GM12878 (cell line): ENCODE measurements around the gene MACF1. TPM values are rescaled to one million over a fixed set of nuclear protein-coding genes. Genes with fewer than 3 reads are reported as not detected.

Experiments
- BCL11A ChIP-seq: IDR thresholded peaks from 2 replicates; pipeline ENCODE4 v1.6.1; 2011; ENCODE audit warnings: low read depth, low read length
- BMI1 ChIP-seq: fragments of 450-650 bp; IDR thresholded peaks from 2 replicates; pipeline ENCODE4 v1.6.1; 2016; ENCODE audit warnings: mild to moderate bottlenecking, moderate library complexity, borderline replicate concordance
- BRCA1 ChIP-seq: IDR thresholded peaks from 2 replicates; pipeline ENCODE4 v1.6.1; 2011; ENCODE audit warnings: low read depth, low read length, improper control_type of control experiment
- DPF2 ChIP-seq: fragments of 450-650 bp; IDR thresholded peaks from 2 replicates; pipeline ENCODE4 v1.6.1; 2017; ENCODE audit warnings: mild to moderate bottlenecking
- EP300 ChIP-seq, 2 experiments: fragments of 150-350 bp in 1 of 2; IDR thresholded peaks; 2 replicates each; pipeline ENCODE4 v1.6.1; 2011 to 2012; ENCODE audit warnings: low read depth in 2 of 2, low read length in 2 of 2, borderline replicate concordance in 1 of 2, improper control_type of control experiment in 1 of 2, inconsistent platforms in 1 of 2; ENCODE audit not compliant: control insufficient read depth in 1 of 2
- ETV6 ChIP-seq, 2 experiments: fragments of 450-650 bp in 1 of 2; IDR thresholded peaks in 1 of 2; conservative IDR thresholded peaks in 1 of 2; 2 replicates each; pipeline ENCODE4 v1.6.1; 2014; ENCODE audit warnings: antibody characterized with exemption in 1 of 2, borderline replicate concordance in 1 of 2, low read depth in 1 of 2, mild to moderate bottlenecking in 1 of 2, moderate library complexity in 1 of 2
- HDAC6 ChIP-seq: fragments of 200-600 bp; sonication (generic); IDR thresholded peaks from one replicate; pipeline ENCODE4 v1.8.0; 2017; ENCODE audit warnings: antibody characterized with exemption; ENCODE audit not compliant: unreplicated experiment
- IRF4 ChIP-seq: IDR thresholded peaks from 2 replicates; pipeline ENCODE4 v1.6.1; 2011; ENCODE audit warnings: low read depth, low read length
- JUNB ChIP-seq: IDR thresholded peaks from 2 replicates; pipeline ENCODE4 v1.6.1; 2016; ENCODE audit warnings: antibody characterized with exemption, mild to moderate bottlenecking
- MTA2 ChIP-seq: fragments of 450-650 bp; IDR thresholded peaks from 2 replicates; pipeline ENCODE4 v1.6.1; 2016; ENCODE audit warnings: low read depth, mild to moderate bottlenecking, moderate library complexity
- NFIC ChIP-seq: IDR thresholded peaks from 2 replicates; pipeline ENCODE4 v1.6.1; 2012; ENCODE audit warnings: low read depth, mild to moderate bottlenecking, inconsistent platforms, low read length, moderate library complexity
- NR2F1 ChIP-seq: fragments of 450-650 bp; conservative IDR thresholded peaks from 2 replicates; pipeline ENCODE4 v1.6.1; 2017; ENCODE audit warnings: mild to moderate bottlenecking
- POLR2AphosphoS2 ChIP-seq: IDR thresholded peaks from 2 replicates; pipeline ENCODE4 v1.6.1; 2011; ENCODE audit warnings: low read depth, mild to moderate bottlenecking, low read length, improper control_type of control experiment, moderate library complexity
- RCOR1 ChIP-seq: conservative IDR thresholded peaks from 2 replicates; pipeline ENCODE4 v1.6.1; 2012; ENCODE audit warnings: low read depth, low read length, improper control_type of control experiment
- RELA ChIP-seq: fragments of 450-650 bp; IDR thresholded peaks from 2 replicates; pipeline ENCODE4 v1.8.0; 2014; ENCODE audit warnings: borderline replicate concordance; ENCODE audit not compliant: partially characterized antibody
- RELB ChIP-seq: fragments of 450-650 bp; IDR thresholded peaks from 2 replicates; pipeline ENCODE4 v1.6.1; 2017; ENCODE audit warnings: low read depth, mild to moderate bottlenecking, moderate library complexity
- SKIL ChIP-seq: fragments of 450-650 bp; IDR thresholded peaks from 2 replicates; pipeline ENCODE4 v1.6.1; 2017; ENCODE audit warnings: mild to moderate bottlenecking, low read depth, inconsistent platforms; ENCODE audit not compliant: poor library complexity, severe bottlenecking
- SMARCA5 ChIP-seq: fragments of 450-650 bp; IDR thresholded peaks from 2 replicates; pipeline ENCODE4 v1.6.1; 2017; ENCODE audit warnings: mild to moderate bottlenecking
- SPI1 ChIP-seq: IDR thresholded peaks from 2 replicates; pipeline ENCODE4 v1.6.1; 2011; ENCODE audit warnings: low read depth, mild to moderate bottlenecking, low read length, moderate library complexity, borderline replicate concordance; ENCODE audit not compliant: insufficient read depth
- TCF7 ChIP-seq: IDR thresholded peaks from 2 replicates; pipeline ENCODE4 v1.6.1; 2014; ENCODE audit warnings: antibody characterized with exemption, borderline replicate concordance
- polyA plus RNA-seq, 11 experiments: library from polyadenylated mRNA; depleted of rRNA in 4 of 11; unstranded in 6 of 11; stranded (reverse) in 5 of 11; fragments of >200 nt; fragmentation: Nextera tagmentation in 4 of 11; fragmentation: Illumina TruSeq in 1 of 11; extraction: Ambion mirVana in 4 of 11; extraction: Trizol in 1 of 11; gene quantifications; 1 replicate in 1 of 11; 2 replicates in 10 of 11; pipeline versions ENCODE4 v1.2.1 to v1.2.3, GENCODE V29; 2011 to 2016; ENCODE audit warnings: inconsistent platforms in 2 of 11, missing spikeins in 2 of 11, low read depth in 1 of 11
- total RNA-seq, 4 experiments: library from RNA; depleted of rRNA in 3 of 4; stranded (reverse); fragments of >200 nt in 3 of 4; fragmentation: Illumina TruSeq in 1 of 4; extraction: Trizol in 1 of 4; gene quantifications; 2 replicates each; pipeline versions ENCODE4 v1.2.1 to v1.2.3, GENCODE V29; 2013 to 2021
- TF ChIP-seq, protein P1 (sequence below): fragments of 450-650 bp; IDR thresholded peaks from 2 replicates; pipeline ENCODE4 v1.6.1; 2016; ENCODE audit warnings: mild to moderate bottlenecking, moderate library complexity, borderline replicate concordance

Gene MACF1
- total and polyA plus RNA-seq, 10 of the 15 experiments (the other 5 are each of a cell fraction or from before 2014, with no cell fraction given): 15.5 to 201 (median 76.9) TPM

DNA sequence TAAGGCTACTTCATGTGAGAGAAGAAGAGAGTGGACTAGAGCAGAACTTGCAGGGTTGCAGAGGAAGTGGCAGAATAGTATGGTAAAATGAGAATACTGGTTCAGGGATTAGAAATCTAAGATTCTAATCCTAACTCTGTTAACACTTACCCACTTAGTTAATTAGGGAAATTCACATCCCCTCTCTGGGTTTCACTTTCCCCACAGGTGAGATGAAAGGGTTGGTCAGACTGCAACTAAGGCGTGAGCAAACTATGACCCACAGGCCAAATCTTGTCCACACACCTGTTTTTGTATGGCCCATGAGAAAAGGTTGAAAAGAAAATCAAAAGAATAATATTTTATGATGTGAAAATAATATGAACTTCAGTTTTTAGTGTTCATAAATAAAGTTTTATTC, 117.5 kb downstream of the MACF1 start (continued):
- TF ChIP-seq, protein P1, sequence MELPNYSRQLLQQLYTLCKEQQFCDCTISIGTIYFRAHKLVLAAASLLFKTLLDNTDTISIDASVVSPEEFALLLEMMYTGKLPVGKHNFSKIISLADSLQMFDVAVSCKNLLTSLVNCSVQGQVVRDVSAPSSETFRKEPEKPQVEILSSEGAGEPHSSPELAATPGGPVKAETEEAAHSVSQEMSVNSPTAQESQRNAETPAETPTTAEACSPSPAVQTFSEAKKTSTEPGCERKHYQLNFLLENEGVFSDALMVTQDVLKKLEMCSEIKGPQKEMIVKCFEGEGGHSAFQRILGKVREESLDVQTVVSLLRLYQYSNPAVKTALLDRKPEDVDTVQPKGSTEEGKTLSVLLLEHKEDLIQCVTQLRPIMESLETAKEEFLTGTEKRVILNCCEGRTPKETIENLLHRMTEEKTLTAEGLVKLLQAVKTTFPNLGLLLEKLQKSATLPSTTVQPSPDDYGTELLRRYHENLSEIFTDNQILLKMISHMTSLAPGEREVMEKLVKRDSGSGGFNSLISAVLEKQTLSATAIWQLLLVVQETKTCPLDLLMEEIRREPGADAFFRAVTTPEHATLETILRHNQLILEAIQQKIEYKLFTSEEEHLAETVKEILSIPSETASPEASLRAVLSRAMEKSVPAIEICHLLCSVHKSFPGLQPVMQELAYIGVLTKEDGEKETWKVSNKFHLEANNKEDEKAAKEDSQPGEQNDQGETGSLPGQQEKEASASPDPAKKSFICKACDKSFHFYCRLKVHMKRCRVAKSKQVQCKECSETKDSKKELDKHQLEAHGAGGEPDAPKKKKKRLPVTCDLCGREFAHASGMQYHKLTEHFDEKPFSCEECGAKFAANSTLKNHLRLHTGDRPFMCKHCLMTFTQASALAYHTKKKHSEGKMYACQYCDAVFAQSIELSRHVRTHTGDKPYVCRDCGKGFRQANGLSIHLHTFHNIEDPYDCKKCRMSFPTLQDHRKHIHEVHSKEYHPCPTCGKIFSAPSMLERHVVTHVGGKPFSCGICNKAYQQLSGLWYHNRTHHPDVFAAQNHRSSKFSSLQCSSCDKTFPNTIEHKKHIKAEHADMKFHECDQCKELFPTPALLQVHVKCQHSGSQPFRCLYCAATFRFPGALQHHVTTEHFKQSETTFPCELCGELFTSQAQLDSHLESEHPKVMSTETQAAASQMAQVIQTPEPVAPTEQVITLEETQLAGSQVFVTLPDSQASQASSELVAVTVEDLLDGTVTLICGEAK: peak; percentile 83
- TF ChIP-seq EP300 (IDR thresholded peaks at IDR 0.05; ENCODE audit: borderline replicate concordance in 1 of 2, control insufficient read depth in 1 of 2, low read depth in 2 of 2, low read length in 2 of 2) (peak in 1 of 2 experiments; percentile 15; a peak in 1 of 4 replicates), BCL11A (0 out of 2 replicates have a peak, but pooled peaks have one; percentile 38), IRF4 (peak; percentile 36; the same call in 1 of the 2 replicates), SKIL (no peak), SPI1 (peak; percentile 10; the same call in 1 of the 2 replicates), HDAC6 (no peak), SMARCA5 (no peak), BMI1 (0 out of 2 replicates have a peak, but pooled peaks have one; percentile 18), POLR2AphosphoS2 (no peak), BRCA1 (no peak), RCOR1 (no peak), TCF7 (peak; percentile 73), RELA (no peak), RELB (peak; percentile 66; the same call in 1 of the 2 replicates), NFIC (0 out of 2 replicates have a peak, but pooled peaks have one; percentile 30), ETV6 (conservative IDR thresholded peaks at IDR 0.05 in 1 of 2, IDR thresholded peaks at IDR 0.05 in 1 of 2; ENCODE audit: borderline replicate concordance in 1 of 2, low read depth in 1 of 2) (peak in 1 of 2 experiments; percentile 27; a peak in 1 of 4 replicates), MTA2 (peak; percentile 78), NR2F1 (peak; percentile 92), DPF2 (peak; percentile 70), JUNB (peak; percentile 65)
- TF ChIP-seq, all 136 proteins: peak for 19
